H1 (cell line): Measurements from ENCODE around the gene MARCHF10. TPM values are rescaled to one million over a fixed set of nuclear protein-coding genes. Genes with fewer than 3 reads are reported as not detected.

Experiments
- CTCF ChIA-PET: fragments of 300-600 bp; sonication (Branson Sonifier 250); formaldehyde crosslinking; loops from one replicate; lab custom pipeline; 2021; ENCODE audit not compliant: partially characterized antibody; lab: Charles Lee
- POLR2A ChIA-PET: fragments of 300-600 bp; sonication (Branson Sonifier 250); formaldehyde crosslinking; loops from one replicate; lab custom pipeline; 2021; ENCODE audit warnings: inconsistent platforms; ENCODE audit not compliant: partially characterized antibody; lab: Charles Lee
- DNase-seq, 2 experiments: peaks; one replicate each; pipeline versions ENCODE4 v3.0.0 to v3.0.0-alpha.2; 2010 to 2022; ENCODE audit warnings: low spot score in 2 of 2, low read depth in 1 of 2, mixed read lengths in 1 of 2
- FAIRE-seq: peaks from 2 replicates; lab custom pipeline; 2011; peaks lifted over from hg19 to GRCh38; lab: Jason Lieb, UNC
- H2AFZ ChIP-seq: 2 replicates; pipeline ENCODE4 v1.8.1; 2012; ENCODE audit warnings: low read length, inconsistent platforms
- H2AK5ac ChIP-seq: 2 replicates; pipeline ENCODE4 v1.6.1; 2013; ENCODE audit warnings: low read depth, low read length
- H2BK120ac ChIP-seq: replicated peaks from 2 replicates; pipeline ENCODE3; 2013; ENCODE audit warnings: low read depth, low read length, inconsistent platforms
- H2BK12ac ChIP-seq: 2 replicates; pipeline ENCODE4 v1.6.1; 2013; ENCODE audit warnings: low read depth, low read length
- H2BK15ac ChIP-seq: 2 replicates; pipeline ENCODE4 v1.6.1; 2013; ENCODE audit warnings: low read length
- H2BK20ac ChIP-seq: 2 replicates; pipeline ENCODE4 v1.6.1; 2013; ENCODE audit warnings: low read length
- H2BK5ac ChIP-seq: 2 replicates; pipeline ENCODE4 v1.6.1; 2013; ENCODE audit warnings: low read depth, low read length
- H3K14ac ChIP-seq: 2 replicates; pipeline ENCODE4 v1.6.1; 2013; ENCODE audit warnings: inconsistent platforms; ENCODE audit not compliant: insufficient read length
- H3K18ac ChIP-seq: 2 replicates; pipeline ENCODE4 v1.6.1; 2013; ENCODE audit warnings: low read length; ENCODE audit errors: extremely low read depth
- H3K23ac ChIP-seq: 2 replicates; pipeline ENCODE4 v1.6.1; 2013; ENCODE audit warnings: inconsistent platforms; ENCODE audit not compliant: insufficient read length
- H3K23me2 ChIP-seq: 2 replicates; pipeline ENCODE4 v1.6.1; 2013; ENCODE audit warnings: low read depth, low read length
- H3K27ac ChIP-seq: 2 replicates; pipeline ENCODE4 v1.6.1; 2011; ENCODE audit warnings: low read depth, low read length, inconsistent platforms
- H3K27me3 ChIP-seq, 4 experiments: replicated peaks in 1 of 4; 1 replicate in 1 of 4; 2 replicates in 3 of 4; pipeline versions ENCODE4 v1.6.1 to v1.8.1; 2011 to 2013; ENCODE audit warnings: low read length in 3 of 4, mild to moderate bottlenecking in 3 of 4, inconsistent platforms in 2 of 4, mixed read lengths in 2 of 4, moderate library complexity in 1 of 4; ENCODE audit not compliant: control insufficient read depth in 3 of 4, insufficient read depth in 3 of 4; ENCODE audit errors: extremely low read depth in 1 of 4
- H3K36me3 ChIP-seq, 4 experiments: 2 replicates each; pipeline versions ENCODE4 v1.6.1 to v1.8.1; 2011 to 2013; ENCODE audit warnings: mild to moderate bottlenecking in 4 of 4, low read length in 3 of 4, moderate library complexity in 2 of 4, control low read depth in 1 of 4, inconsistent platforms in 1 of 4; ENCODE audit not compliant: insufficient read depth in 4 of 4, control insufficient read depth in 2 of 4
- H3K4ac ChIP-seq: replicated peaks from 2 replicates; pipeline ENCODE3; 2013; ENCODE audit warnings: low read length, low read depth, mixed read lengths, inconsistent platforms; ENCODE audit not compliant: insufficient read length
- H3K4me1 ChIP-seq, 4 experiments: replicated peaks in 1 of 4; 1 replicate in 1 of 4; 2 replicates in 3 of 4; pipeline versions ENCODE4 v1.6.1 to v1.8.1; 2011 to 2013; ENCODE audit warnings: low read length in 3 of 4, inconsistent platforms in 2 of 4, mixed read lengths in 1 of 4; ENCODE audit not compliant: insufficient read depth in 4 of 4, control insufficient read depth in 3 of 4
- H3K4me2 ChIP-seq, 2 experiments: 2 replicates each; pipeline versions ENCODE4 v1.6.1 to v1.8.1; 2011 to 2013; ENCODE audit warnings: low read depth in 2 of 2, low read length in 2 of 2, control low read depth in 1 of 2, inconsistent platforms in 1 of 2, mild to moderate bottlenecking in 1 of 2; ENCODE audit not compliant: insufficient read depth in 1 of 2
- H3K4me3 ChIP-seq, 4 experiments: fragments of 200-600, 300-600 bp in 1 of 4; sonication (generic), shearing (Covaris generic), sonication (Bioruptor Twin) in 1 of 4; 2 replicates each; pipeline versions ENCODE4 v1.5.1 to v1.8.1; 2011 to 2016; ENCODE audit warnings: low read length in 4 of 4, low read depth in 3 of 4, control low read depth in 2 of 4, inconsistent platforms in 2 of 4, mild to moderate bottlenecking in 2 of 4, mixed read lengths in 1 of 4, moderate library complexity in 1 of 4; ENCODE audit not compliant: insufficient read depth in 2 of 4; ENCODE audit errors: extremely low read depth in 1 of 4
- H3K56ac ChIP-seq: replicated peaks from 2 replicates; pipeline ENCODE3; 2013; ENCODE audit warnings: low read depth, mild to moderate bottlenecking, mixed read lengths, low read length, inconsistent platforms; ENCODE audit not compliant: insufficient read length
- H3K79me1 ChIP-seq: 2 replicates; pipeline ENCODE4 v1.6.1; 2013; ENCODE audit warnings: low read depth, low read length, control low read depth
- H3K79me2 ChIP-seq, 2 experiments: 2 replicates each; pipeline versions ENCODE4 v1.6.1 to v1.8.1; 2012 to 2013; ENCODE audit warnings: low read length in 2 of 2, mild to moderate bottlenecking in 2 of 2, inconsistent platforms in 1 of 2; ENCODE audit not compliant: insufficient read depth in 2 of 2, control insufficient read depth in 1 of 2
- H3K9ac ChIP-seq, 4 experiments: replicated peaks in 1 of 4; 1 replicate in 1 of 4; 2 replicates in 3 of 4; pipeline versions ENCODE4 v1.6.1 to v1.8.1; 2011 to 2013; ENCODE audit warnings: low read depth in 3 of 4, low read length in 3 of 4, control low read depth in 2 of 4, mild to moderate bottlenecking in 2 of 4, moderate library complexity in 2 of 4, inconsistent platforms in 1 of 4; ENCODE audit errors: extremely low read depth in 1 of 4
- H3K9me3 ChIP-seq, 2 experiments: 2 replicates each; pipeline versions ENCODE4 v1.6.1 to v1.8.1; 2012 to 2013; ENCODE audit warnings: mild to moderate bottlenecking in 2 of 2, moderate library complexity in 2 of 2, control low read depth in 1 of 2, inconsistent platforms in 1 of 2, low read depth in 1 of 2, low read length in 1 of 2, mixed read lengths in 1 of 2; ENCODE audit not compliant: insufficient read depth in 2 of 2
- H4K20me1 ChIP-seq, 2 experiments: replicated peaks in 1 of 2; 2 replicates each; pipeline versions ENCODE3 to v1.8.1; 2011 to 2013; ENCODE audit warnings: inconsistent platforms in 2 of 2, low read length in 2 of 2, mild to moderate bottlenecking in 1 of 2; ENCODE audit not compliant: insufficient read depth in 2 of 2, control insufficient read depth in 1 of 2
- H4K5ac ChIP-seq: 2 replicates; pipeline ENCODE4 v1.6.1; 2013; ENCODE audit warnings: low read length, low read depth, mixed read lengths, inconsistent platforms; ENCODE audit not compliant: insufficient read length
- H4K8ac ChIP-seq: 2 replicates; pipeline ENCODE4 v1.8.0; 2013; ENCODE audit warnings: mild to moderate bottlenecking, moderate library complexity, low read length, inconsistent platforms; ENCODE audit not compliant: insufficient read depth; ENCODE audit errors: extremely low read depth
- H4K91ac ChIP-seq: replicated peaks from 2 replicates; pipeline ENCODE3; 2013; ENCODE audit warnings: low read length, mixed read lengths, inconsistent platforms; ENCODE audit not compliant: insufficient read length
- ASH2L ChIP-seq: fragments of 200-600, 300-600 bp; sonication (generic); IDR thresholded peaks from one replicate; pipeline ENCODE4 v1.7.1; 2017; ENCODE audit warnings: low read length
- BCL11A ChIP-seq, 2 experiments: IDR thresholded peaks; one replicate each; pipeline ENCODE4 v1.6.1; 2011; ENCODE audit warnings: low read depth in 2 of 2, low read length in 2 of 2, mild to moderate bottlenecking in 2 of 2
- EGR1 ChIP-seq: IDR thresholded peaks from 2 replicates; pipeline ENCODE4 v1.6.1; 2011; ENCODE audit warnings: low read depth, low read length, borderline replicate concordance
- JUND ChIP-seq: IDR thresholded peaks from 2 replicates; pipeline ENCODE4 v1.6.1; 2011; ENCODE audit warnings: mild to moderate bottlenecking, improper control_type of control experiment, low read length
- NANOG ChIP-seq: IDR thresholded peaks from 2 replicates; pipeline ENCODE4 v1.6.1; 2011; ENCODE audit warnings: low read length, low read depth, mild to moderate bottlenecking, inconsistent platforms; ENCODE audit not compliant: insufficient read depth, poor library complexity, severe bottlenecking
- PHF8 ChIP-seq: fragments of 200-600 bp; sonication (generic); conservative IDR thresholded peaks from 2 replicates; pipeline ENCODE4 v1.7.1; 2012; ENCODE audit warnings: low read depth, mild to moderate bottlenecking, inconsistent platforms, low read length, moderate library complexity
- POLR2AphosphoS5 ChIP-seq: IDR thresholded peaks from 2 replicates; pipeline ENCODE4 v1.6.1; 2011; ENCODE audit warnings: low read depth, low read length
- RNF2 ChIP-seq: fragments of 200-900, 300-1000 bp; sonication (generic); IDR thresholded peaks from 2 replicates; pipeline ENCODE4 v1.7.1; 2016; ENCODE audit warnings: borderline replicate concordance, low read depth, mild to moderate bottlenecking, antibody characterized with exemption, low read length; ENCODE audit not compliant: poor library complexity, severe bottlenecking; ENCODE audit errors: missing control alignments
- TAF7 ChIP-seq: optimal IDR thresholded peaks from 2 replicates; pipeline ENCODE3; 2011; ENCODE audit warnings: low read depth, mild to moderate bottlenecking, inconsistent platforms, low read length, moderate library complexity, borderline replicate concordance
- TCF12 ChIP-seq: IDR thresholded peaks from 2 replicates; pipeline ENCODE4 v1.6.1; 2011; ENCODE audit warnings: low read depth, mild to moderate bottlenecking, low read length
- WGBS, 2 experiments: shearing (Covaris generic) in 1 of 2; methylation state at CpG; one replicate each; pipeline versions ENCODE4 v1.1.6 to v1.1.7; 2013 to 2015; ENCODE audit warnings: low lambda C conversion rate in 2 of 2, mixed read lengths in 2 of 2, inconsistent platforms in 1 of 2, low coverage in 1 of 2, missing lambda C conversion rate in 1 of 2; ENCODE audit not compliant: insufficient replicate concordance in 2 of 2, insufficient coverage in 1 of 2, insufficient read length in 1 of 2; ENCODE audit errors: extremely low coverage in 1 of 2, missing lambda C conversion rate in 1 of 2; 5-methylcytosine and 5-hydroxymethylcytosine counted together
- polyA plus RNA-seq, 7 experiments: library from polyadenylated mRNA; depleted of rRNA in 3 of 7; stranded (reverse) in 5 of 7; unstranded in 2 of 7; fragments of >200 nt in 5 of 7; fragments of 200-250 nt in 2 of 7; gene quantifications; 1 replicate in 5 of 7; 2 replicates in 1 of 7; 4 replicates in 1 of 7; pipeline versions ENCODE4 v1.2.1 to v1.2.3, GENCODE V29; 2011 to 2013; ENCODE audit warnings: missing spikeins in 2 of 7, mixed read lengths in 2 of 7
- total RNA-seq: library from RNA; stranded (reverse); fragmentation: NEBNext Ultra II Directional; extraction: Animal tissue kit (Norgen Biotek cat#: 25700); gene quantifications from 2 replicates; pipeline ENCODE4 v1.2.1, GENCODE V29; 2021

MARCHF10 gene
- total and polyA plus RNA-seq, 2 of the 8 experiments (the other 6 are each of a cell fraction or from before 2014, with no cell fraction given), result 0.48 to 0.73 TPM

DNA sequence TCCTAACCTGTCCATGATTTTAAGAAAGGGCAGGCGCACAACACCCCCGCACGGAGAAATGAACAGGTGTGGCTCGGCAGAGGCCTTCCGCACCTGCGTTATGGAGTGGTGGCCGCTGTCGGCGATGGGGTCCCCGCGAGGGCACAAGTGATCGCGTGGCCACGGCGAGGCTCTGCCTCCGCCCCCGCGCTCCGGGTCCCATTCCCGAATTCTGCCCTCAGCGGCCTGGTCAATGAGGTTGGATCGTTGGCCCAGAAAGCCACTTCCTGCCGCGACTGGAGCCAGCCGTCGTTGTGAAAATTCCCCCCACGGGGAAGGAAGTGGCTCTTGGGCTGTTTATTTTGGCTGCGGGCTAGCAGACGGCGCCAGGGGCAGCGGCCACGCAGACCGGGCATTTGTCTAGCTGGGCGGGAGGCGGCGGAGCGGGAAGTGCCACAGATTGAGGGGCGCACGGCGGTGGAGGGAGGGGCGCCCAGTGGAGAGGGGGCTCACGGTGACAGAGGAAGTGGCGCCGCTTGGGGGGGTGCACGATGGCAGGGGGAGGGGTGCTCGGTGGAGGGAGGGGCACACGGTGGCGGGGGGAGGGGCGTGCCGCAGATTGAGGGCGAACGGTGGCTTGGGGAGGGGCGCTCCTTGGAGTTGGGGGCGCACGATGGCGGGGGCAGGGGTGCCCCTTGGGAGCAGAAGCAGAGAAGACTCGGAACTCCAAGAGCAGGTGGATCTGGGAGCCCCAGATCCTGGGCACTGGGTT is 155.7 kb downstream of the MARCHF10 start:
- Histone ChIP-seq H3K4ac (peak overlapping the region; percentile 75), H2BK15ac (peak overlapping the region; percentile 46; the same call in 1 of the 2 replicates), H3K23me2 (peaks cover 11% of the 10 kb centered on the region), H2BK20ac (no peak overlapping the region), H3K23ac (no peak overlapping the region), H4K91ac (peak overlapping the region; percentile 98), H3K27ac (peak overlapping the region; percentile 36), H3K79me1 (no peaks in the 10 kb centered on the region; the same call in 1 of the 2 replicates), H4K8ac (peak overlapping the region; percentile 92), H3K4me1 (peaks cover 0 to 20% (median 12%) of the 10 kb centered on the region in 4 experiments; a peak in 6 of 7 replicates), H4K5ac (no peak overlapping the region), H2BK120ac (peak overlapping the region; percentile 94), H3K79me2 (no peaks in the 10 kb centered on the region; a peak in 1 of 4 replicates), H3K4me3 (peak overlapping the region; percentile 38 to 76 (median 66)), H2AK5ac (no peak overlapping the region), H3K27me3 (peaks cover 0 to 6% (median 3%) of the 10 kb centered on the region in 4 experiments; a peak in 1 of 7 replicates), H3K36me3 (no peaks in the 10 kb centered on the region), H2BK5ac (peak overlapping the region; percentile 78; the same call in 1 of the 2 replicates), H3K4me2 (peak overlapping the region; percentile 68 to 97), H3K9ac (peak overlapping the region in 3 of 4 experiments; percentile 45 to 73 (median 66); a peak in 6 of 7 replicates), H3K18ac (peak overlapping the region; percentile 93), H3K56ac (peak overlapping the region; percentile 55), H4K20me1 (no peaks in the 10 kb centered on the region), H2AFZ (no peak overlapping the region; the same call in 1 of the 2 replicates), H3K14ac (no peak overlapping the region), H2BK12ac (0 out of 2 replicates have a peak overlapping the region, but pooled peaks have one; percentile 60), H3K9me3 (no peaks in the 10 kb centered on the region)
- WGBS, 2 experiments, result 6% methylated on average over 33 of the region's 57 CpGs; no CpG with 5 or more reads in 1 of the 2 experiments
- CTCF ChIA-PET, result interaction anchor here (1.6 kb wide), 1 partner anchor 19 kb away, joined by 4 read pairs; no protein-coding TSS in a partner anchor
- POLR2A ChIA-PET, result interaction anchor here (0.6 kb wide), 1 partner anchor 57 kb away, joined by 3 read pairs; no protein-coding TSS in a partner anchor
- DNase-seq (peak in 1 of 2 experiments; percentile 72), FAIRE-seq (no peak)
- no peak for TF ChIP-seq BCL11A (IDR thresholded peaks at IDR 0.05; ENCODE audit: low read depth in 2 of 2, low read length in 2 of 2)
- TF ChIP-seq PHF8, result peak; percentile 55
- TF ChIP-seq RNF2, result peak; percentile 30
- TF ChIP-seq ASH2L, result peak; percentile 94
- TF ChIP-seq TAF7, result peak; percentile 26
- no peak for TF ChIP-seq TCF12
- TF ChIP-seq JUND, result no peak
- no peak for TF ChIP-seq NANOG
- peak; percentile 88; the same call in 1 of the 2 replicates for TF ChIP-seq EGR1
- peak; percentile 65; the same call in 1 of the 2 replicates for TF ChIP-seq POLR2AphosphoS5
